Stimulated activated CD4-positive, alpha-beta T cell treated with anti-CD3 and anti-CD28 coated beads, TNF-alpha, amount 100 ng/mL, for 48 hours (primary cell): ENCODE data around the gene MAP3K4.

ENCODE experiments used
- DNase-seq, 3 donors: peaks; one replicate each; pipeline ENCODE4 v3.0.0-alpha.2; 2020; ENCODE audit warnings: low read depth in 3 of 3

Gene MAP3K4

GRCh38 chr6:161041274-161041673 is 49.7 kb downstream of the MAP3K4 start:
- no peak for DNase-seq

- no peak for DNase-seq
Observed at GRCh38 chr6:161044335-161044734, 52.8 kb downstream of the MAP3K4 start.

- no peak for DNase-seq
Observed at GRCh38 chr6:161048641-161049040, 57.1 kb downstream of the MAP3K4 start.

GRCh38 chr6:161050134-161050765 is 58.7 kb downstream of the MAP3K4 start:
- no peak for DNase-seq

- no peak for DNase-seq
Observed at GRCh38 chr6:161053103-161053502, 61.5 kb downstream of the MAP3K4 start.

- no peak for DNase-seq
Observed at GRCh38 chr6:161054876-161055275, 63.3 kb downstream of the MAP3K4 start.

GRCh38 chr6:161056451-161056850 is 64.9 kb downstream of the MAP3K4 start:
- DNase-seq, result no peak

- no peak for DNase-seq
Observed at GRCh38 chr6:161057103-161058091, 65.8 kb downstream of the MAP3K4 start.

- DNase-seq, result no peak
Observed at GRCh38 chr6:161058741-161059140, 67.2 kb downstream of the MAP3K4 start.

- DNase-seq, result no peak
Observed at GRCh38 chr6:161061576-161061975, 70.0 kb downstream of the MAP3K4 start.

- no peak for DNase-seq
Observed at GRCh38 chr6:161064915-161065314, 73.3 kb downstream of the MAP3K4 start.

- DNase-seq, result no peak
Observed at GRCh38 chr6:161066511-161066910, 74.9 kb downstream of the MAP3K4 start.

- DNase-seq, result no peak
Observed at GRCh38 chr6:161067749-161068148, 76.2 kb downstream of the MAP3K4 start.

GRCh38 chr6:161068321-161068741 is 76.8 kb downstream of the MAP3K4 start:
- no peak for DNase-seq

- no peak for DNase-seq
Observed at GRCh38 chr6:161073930-161074329, 82.4 kb downstream of the MAP3K4 start.

- no peak for DNase-seq
Observed at GRCh38 chr6:161074496-161075121, 83.0 kb downstream of the MAP3K4 start.

GRCh38 chr6:161076181-161076677 is 84.7 kb downstream of the MAP3K4 start:
- no peak for DNase-seq

- DNase-seq, result peak; percentile 37 to 56 (median 54)
Observed at GRCh38 chr6:161079566-161080262, 88.1 kb downstream of the MAP3K4 start.

- no peak for DNase-seq
Observed at GRCh38 chr6:161080263-161080970, 88.8 kb downstream of the MAP3K4 start.

GRCh38 chr6:161082215-161082614 is 90.6 kb downstream of the MAP3K4 start:
- no peak for DNase-seq

- DNase-seq, result no peak
Observed at GRCh38 chr6:161085246-161085645, 93.7 kb downstream of the MAP3K4 start.
